HepG2 (cell line): ENCODE measurements around the gene CDK6. TPM values are rescaled to one million over a fixed set of nuclear protein-coding genes. Genes with fewer than 3 reads are reported as not detected.

Experiments used
- ELK4 ChIP-seq: sonication (generic); formaldehyde crosslinking; IDR thresholded peaks from 2 replicates; pipeline ENCODE4 v1.9.0; 2021; ENCODE audit warnings: missing genetic modification reagents, borderline replicate concordance
- NCOA1 ChIP-seq: sonication (generic); formaldehyde crosslinking; IDR thresholded peaks from 2 replicates; pipeline ENCODE4 v1.9.0; 2021; ENCODE audit warnings: missing genetic modification reagents
- NR2F2 ChIP-seq: IDR thresholded peaks from 2 replicates; pipeline ENCODE4 v1.6.1; 2012; ENCODE audit warnings: low read depth, inconsistent platforms, borderline replicate concordance
- PHF20 ChIP-seq: sonication (generic); formaldehyde crosslinking; IDR thresholded peaks from 2 replicates; pipeline ENCODE4 v1.5.0; 2020; ENCODE audit warnings: mild to moderate bottlenecking, missing genetic modification reagents
- SOX6 ChIP-seq, 2 experiments: fragments of 450-650 bp in 1 of 2; sonication (generic) in 1 of 2; formaldehyde crosslinking in 1 of 2; IDR thresholded peaks; 2 replicates each; pipeline versions ENCODE4 v1.4.0 to v1.6.1; 2017 to 2020; ENCODE audit warnings: antibody characterized with exemption in 1 of 2, mild to moderate bottlenecking in 1 of 2, missing genetic modification reagents in 1 of 2
- SP2 ChIP-seq: sonication (generic); formaldehyde crosslinking; IDR thresholded peaks from 2 replicates; pipeline ENCODE4 v1.5.1; 2020; ENCODE audit warnings: mild to moderate bottlenecking, missing genetic modification reagents
- THAP7 ChIP-seq: sonication (generic); formaldehyde crosslinking; IDR thresholded peaks from 2 replicates; pipeline ENCODE4 v1.8.1; 2023; ENCODE audit warnings: mild to moderate bottlenecking, missing genetic modification reagents
- ZIK1 ChIP-seq: sonication (generic); formaldehyde crosslinking; IDR thresholded peaks from 2 replicates; pipeline ENCODE4 v1.5.0; 2020; ENCODE audit warnings: mild to moderate bottlenecking, low read depth, missing genetic modification reagents, borderline replicate concordance
- ZMYM4 ChIP-seq: sonication (generic); formaldehyde crosslinking; IDR thresholded peaks from 2 replicates; pipeline ENCODE4 v1.8.1; 2023; ENCODE audit warnings: mild to moderate bottlenecking, missing genetic modification reagents
- ZNF234 ChIP-seq: sonication (generic); formaldehyde crosslinking; conservative IDR thresholded peaks from 2 replicates; pipeline ENCODE4 v1.5.1; 2020; ENCODE audit warnings: mild to moderate bottlenecking, missing genetic modification reagents
- ZNF251 ChIP-seq: sonication (generic); formaldehyde crosslinking; IDR thresholded peaks from 2 replicates; pipeline ENCODE4 v1.9.0; 2021; ENCODE audit warnings: mild to moderate bottlenecking, missing genetic modification reagents
- ZNF574 ChIP-seq: sonication (generic); formaldehyde crosslinking; IDR thresholded peaks from 2 replicates; pipeline ENCODE4 v1.4.0; 2020; ENCODE audit warnings: missing genetic modification reagents
- polyA plus RNA-seq, 8 experiments: library from polyadenylated mRNA; depleted of rRNA in 3 of 8; stranded (reverse) in 7 of 8; unstranded in 1 of 8; fragments of >200 nt; fragmentation: Illumina TruSeq in 4 of 8; extraction: Trizol in 4 of 8; gene quantifications; 2 replicates each; pipeline versions ENCODE4 v1.2.1 to v1.2.3, GENCODE V29; 2011 to 2016; ENCODE audit warnings: low read depth in 4 of 8, missing spikeins in 1 of 8, mixed read lengths in 1 of 8; ENCODE audit not compliant: insufficient read depth in 1 of 8
- total RNA-seq, 5 experiments: library from RNA; depleted of rRNA; stranded (reverse); fragments of >200 nt; fragmentation: Illumina TruSeq; extraction: Trizol; gene quantifications; 2 replicates each; pipeline ENCODE4 v1.2.3, GENCODE V29; 2016; ENCODE audit warnings: low read depth in 1 of 5
- TF ChIP-seq, protein P1 (sequence below): IDR thresholded peaks from 2 replicates; pipeline ENCODE4 v1.6.1; 2016
- TF ChIP-seq, protein P2 (sequence below): sonication (generic); formaldehyde crosslinking; IDR thresholded peaks from 2 replicates; pipeline ENCODE4 v1.4.0; 2020; ENCODE audit warnings: missing genetic modification reagents
- TF ChIP-seq, protein P3 (sequence below): sonication (generic); formaldehyde crosslinking; IDR thresholded peaks from 2 replicates; pipeline ENCODE4 v1.4.0; 2020; ENCODE audit warnings: missing genetic modification reagents, borderline replicate concordance

The CDK6 gene
- total and polyA plus RNA-seq, 2 of the 13 experiments (the other 11 are each of a cell fraction or from before 2014, with no cell fraction given) = 34.6 to 90.8 TPM

DNA sequence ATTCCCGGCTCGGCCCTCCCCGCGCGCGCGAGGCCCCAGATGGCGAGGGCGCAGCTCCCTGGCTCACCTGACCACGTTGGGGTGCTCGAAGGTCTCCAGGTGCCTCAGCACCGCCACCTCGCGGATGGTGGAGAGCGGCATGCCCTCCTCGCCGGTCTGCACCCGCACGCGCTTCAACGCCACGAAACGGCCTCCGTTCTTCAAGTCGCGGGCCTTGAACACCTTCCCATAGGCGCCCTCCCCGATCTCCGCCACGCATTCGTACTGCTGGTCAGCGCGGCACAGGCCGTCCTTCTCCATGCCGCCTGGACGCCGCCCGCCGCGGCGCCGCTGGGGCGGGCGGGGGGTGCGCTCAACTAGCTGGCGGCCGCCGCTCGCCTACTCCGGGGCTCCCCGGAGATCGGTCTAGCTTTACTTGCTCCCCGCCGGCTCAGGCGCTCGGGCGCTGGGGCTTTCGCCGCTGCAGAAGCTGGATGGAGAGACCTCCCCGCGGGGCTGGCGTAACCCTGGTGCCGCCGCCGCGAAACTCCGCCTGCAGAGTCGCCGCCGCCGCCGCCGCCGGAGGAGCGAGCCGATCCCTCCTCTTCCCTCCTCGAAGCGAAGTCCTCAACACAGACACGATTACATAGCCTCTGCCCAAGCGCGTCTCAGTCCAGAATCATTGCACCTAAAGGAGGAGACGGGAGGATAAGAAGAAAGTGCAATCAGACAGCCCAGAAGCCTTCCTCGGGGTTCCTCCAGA is 3.2 kb downstream of the CDK6 start (continued):
- no peak for TF ChIP-seq NR2F2
- TF ChIP-seq ZNF574 (CRISPR knock-in tag) = peak; percentile 72; the same call in 1 of the 2 replicates
- no peak for TF ChIP-seq SOX6 (IDR thresholded peaks at IDR 0.05)
- TF ChIP-seq SOX6 (CRISPR knock-in tag; IDR thresholded peaks at IDR 0.05) = peak; percentile 67
- peak; percentile 88 for TF ChIP-seq ZIK1 (CRISPR knock-in tag)
- 0 out of 2 replicates have a peak, but pooled peaks have one; percentile 83 for TF ChIP-seq ZNF251 (CRISPR knock-in tag)
- no peak for TF ChIP-seq ELK4 (CRISPR knock-in tag)
- TF ChIP-seq NCOA1 (CRISPR knock-in tag) = no peak
- peak; percentile 37; the same call in 1 of the 2 replicates for TF ChIP-seq PHF20 (CRISPR knock-in tag)
- TF ChIP-seq ZMYM4 (CRISPR knock-in tag) = peak; percentile 74
- TF ChIP-seq, protein P1, sequence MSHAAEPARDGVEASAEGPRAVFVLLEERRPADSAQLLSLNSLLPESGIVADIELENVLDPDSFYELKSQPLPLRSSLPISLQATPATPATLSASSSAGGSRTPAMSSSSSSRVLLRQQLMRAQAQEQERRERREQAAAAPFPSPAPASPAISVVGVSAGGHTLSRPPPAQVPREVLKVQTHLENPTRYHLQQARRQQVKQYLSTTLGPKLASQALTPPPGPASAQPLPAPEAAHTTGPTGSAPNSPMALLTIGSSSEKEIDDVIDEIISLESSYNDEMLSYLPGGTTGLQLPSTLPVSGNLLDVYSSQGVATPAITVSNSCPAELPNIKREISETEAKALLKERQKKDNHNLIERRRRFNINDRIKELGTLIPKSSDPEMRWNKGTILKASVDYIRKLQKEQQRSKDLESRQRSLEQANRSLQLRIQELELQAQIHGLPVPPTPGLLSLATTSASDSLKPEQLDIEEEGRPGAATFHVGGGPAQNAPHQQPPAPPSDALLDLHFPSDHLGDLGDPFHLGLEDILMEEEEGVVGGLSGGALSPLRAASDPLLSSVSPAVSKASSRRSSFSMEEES (CRISPR knock-in tag) = peak; percentile 63
- TF ChIP-seq SP2 = no peak
- TF ChIP-seq ZNF234 (CRISPR knock-in tag) = no peak
- TF ChIP-seq THAP7 (CRISPR knock-in tag) = no peak
- TF ChIP-seq, protein P2, sequence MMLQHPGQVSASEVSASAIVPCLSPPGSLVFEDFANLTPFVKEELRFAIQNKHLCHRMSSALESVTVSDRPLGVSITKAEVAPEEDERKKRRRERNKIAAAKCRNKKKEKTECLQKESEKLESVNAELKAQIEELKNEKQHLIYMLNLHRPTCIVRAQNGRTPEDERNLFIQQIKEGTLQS = peak; percentile 37; the same call in 1 of the 2 replicates
- TF ChIP-seq, protein P3, sequence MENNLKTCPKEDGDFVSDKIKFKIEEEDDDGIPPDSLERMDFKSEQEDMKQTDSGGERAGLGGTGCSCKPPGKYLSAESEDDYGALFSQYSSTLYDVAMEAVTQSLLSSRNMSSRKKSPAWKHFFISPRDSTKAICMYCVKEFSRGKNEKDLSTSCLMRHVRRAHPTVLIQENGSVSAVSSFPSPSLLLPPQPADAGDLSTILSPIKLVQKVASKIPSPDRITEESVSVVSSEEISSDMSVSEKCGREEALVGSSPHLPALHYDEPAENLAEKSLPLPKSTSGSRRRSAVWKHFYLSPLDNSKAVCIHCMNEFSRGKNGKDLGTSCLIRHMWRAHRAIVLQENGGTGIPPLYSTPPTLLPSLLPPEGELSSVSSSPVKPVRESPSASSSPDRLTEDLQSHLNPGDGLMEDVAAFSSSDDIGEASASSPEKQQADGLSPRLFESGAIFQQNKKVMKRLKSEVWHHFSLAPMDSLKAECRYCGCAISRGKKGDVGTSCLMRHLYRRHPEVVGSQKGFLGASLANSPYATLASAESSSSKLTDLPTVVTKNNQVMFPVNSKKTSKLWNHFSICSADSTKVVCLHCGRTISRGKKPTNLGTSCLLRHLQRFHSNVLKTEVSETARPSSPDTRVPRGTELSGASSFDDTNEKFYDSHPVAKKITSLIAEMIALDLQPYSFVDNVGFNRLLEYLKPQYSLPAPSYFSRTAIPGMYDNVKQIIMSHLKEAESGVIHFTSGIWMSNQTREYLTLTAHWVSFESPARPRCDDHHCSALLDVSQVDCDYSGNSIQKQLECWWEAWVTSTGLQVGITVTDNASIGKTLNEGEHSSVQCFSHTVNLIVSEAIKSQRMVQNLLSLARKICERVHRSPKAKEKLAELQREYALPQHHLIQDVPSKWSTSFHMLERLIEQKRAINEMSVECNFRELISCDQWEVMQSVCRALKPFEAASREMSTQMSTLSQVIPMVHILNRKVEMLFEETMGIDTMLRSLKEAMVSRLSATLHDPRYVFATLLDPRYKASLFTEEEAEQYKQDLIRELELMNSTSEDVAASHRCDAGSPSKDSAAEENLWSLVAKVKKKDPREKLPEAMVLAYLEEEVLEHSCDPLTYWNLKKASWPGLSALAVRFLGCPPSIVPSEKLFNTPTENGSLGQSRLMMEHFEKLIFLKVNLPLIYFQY = peak; percentile 50; the same call in 1 of the 2 replicates
